Measurements from ENCODE around the gene DEPDC5. TPM values are rescaled to one million over a fixed set of nuclear protein-coding genes. Genes with fewer than 3 reads are reported as not detected.

Gene DEPDC5
- total RNA-seq, 2 donors from 2014 or later: 10.9 to 37.5 TPM

GRCh38 chr22:31733580-31734079 lies 20.2 kb upstream of the DEPDC5 start:
- intact Hi-C loops (cut with DNase I): no loop called here
- TF ChIP-seq POLR2AphosphoS5 (IDR thresholded peaks at IDR 0.05) (no peak), POLR2A (IDR thresholded peaks at IDR 0.05) (no peak)
- TF ChIP-seq, protein P1, sequence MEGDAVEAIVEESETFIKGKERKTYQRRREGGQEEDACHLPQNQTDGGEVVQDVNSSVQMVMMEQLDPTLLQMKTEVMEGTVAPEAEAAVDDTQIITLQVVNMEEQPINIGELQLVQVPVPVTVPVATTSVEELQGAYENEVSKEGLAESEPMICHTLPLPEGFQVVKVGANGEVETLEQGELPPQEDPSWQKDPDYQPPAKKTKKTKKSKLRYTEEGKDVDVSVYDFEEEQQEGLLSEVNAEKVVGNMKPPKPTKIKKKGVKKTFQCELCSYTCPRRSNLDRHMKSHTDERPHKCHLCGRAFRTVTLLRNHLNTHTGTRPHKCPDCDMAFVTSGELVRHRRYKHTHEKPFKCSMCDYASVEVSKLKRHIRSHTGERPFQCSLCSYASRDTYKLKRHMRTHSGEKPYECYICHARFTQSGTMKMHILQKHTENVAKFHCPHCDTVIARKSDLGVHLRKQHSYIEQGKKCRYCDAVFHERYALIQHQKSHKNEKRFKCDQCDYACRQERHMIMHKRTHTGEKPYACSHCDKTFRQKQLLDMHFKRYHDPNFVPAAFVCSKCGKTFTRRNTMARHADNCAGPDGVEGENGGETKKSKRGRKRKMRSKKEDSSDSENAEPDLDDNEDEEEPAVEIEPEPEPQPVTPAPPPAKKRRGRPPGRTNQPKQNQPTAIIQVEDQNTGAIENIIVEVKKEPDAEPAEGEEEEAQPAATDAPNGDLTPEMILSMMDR (IDR thresholded peaks at IDR 0.05): no peak
- no peak overlapping the region for H3K4me3 ChIP-seq
- H3K27me3 ChIP-seq (replicated peaks; ENCODE audit: insufficient read depth): no peaks in the 10 kb centered on the region
- no peaks in the 10 kb centered on the region for H3K4me1 ChIP-seq (replicated peaks)
- no peak overlapping the region for H3K27ac ChIP-seq
- no peaks in the 10 kb centered on the region for H3K36me3 ChIP-seq
- H3K9me3 ChIP-seq: no peaks in the 10 kb centered on the region
- DNase-seq (ENCODE audit: low spot score): no peak
- WGBS: 87% methylated on average over 7 of the region's 7 CpGs

DNA sequence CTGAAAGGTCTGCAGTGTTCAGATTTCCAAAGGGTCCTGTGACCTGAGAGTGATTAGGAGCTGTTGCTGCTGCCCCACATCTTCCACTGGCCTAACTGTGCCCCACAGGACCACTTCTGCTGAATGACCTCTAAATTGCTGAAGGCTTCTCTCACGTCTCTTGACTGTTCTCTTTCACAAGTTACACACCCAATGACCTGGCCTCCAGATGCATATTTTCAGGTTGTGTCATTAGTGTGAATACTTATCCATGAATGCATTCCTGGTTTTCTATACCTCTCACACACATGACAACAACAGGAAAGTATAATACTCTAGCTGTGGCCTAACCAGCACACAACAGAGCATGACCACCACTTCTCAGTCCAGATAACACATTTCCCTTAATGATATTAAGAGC lies 19.3 kb upstream of the DEPDC5 start:
- H3K36me3 ChIP-seq: no peaks in the 10 kb centered on the region
- no peak for DNase-seq (ENCODE audit: low spot score)
- intact Hi-C loops (cut with DNase I): no loop called here
- 86% methylated on average over 1 of the region's 1 CpG for WGBS
- H3K27ac ChIP-seq: no peak overlapping the region
- H3K9me3 ChIP-seq: no peaks in the 10 kb centered on the region
- no peaks in the 10 kb centered on the region for H3K27me3 ChIP-seq (replicated peaks; ENCODE audit: insufficient read depth)
- no peaks in the 10 kb centered on the region for H3K4me1 ChIP-seq (replicated peaks)
- TF ChIP-seq POLR2AphosphoS5 (IDR thresholded peaks at IDR 0.05) (no peak), POLR2A (IDR thresholded peaks at IDR 0.05) (no peak)
- TF ChIP-seq, protein P1 (IDR thresholded peaks at IDR 0.05): no peak
- no peak overlapping the region for H3K4me3 ChIP-seq

DNA sequence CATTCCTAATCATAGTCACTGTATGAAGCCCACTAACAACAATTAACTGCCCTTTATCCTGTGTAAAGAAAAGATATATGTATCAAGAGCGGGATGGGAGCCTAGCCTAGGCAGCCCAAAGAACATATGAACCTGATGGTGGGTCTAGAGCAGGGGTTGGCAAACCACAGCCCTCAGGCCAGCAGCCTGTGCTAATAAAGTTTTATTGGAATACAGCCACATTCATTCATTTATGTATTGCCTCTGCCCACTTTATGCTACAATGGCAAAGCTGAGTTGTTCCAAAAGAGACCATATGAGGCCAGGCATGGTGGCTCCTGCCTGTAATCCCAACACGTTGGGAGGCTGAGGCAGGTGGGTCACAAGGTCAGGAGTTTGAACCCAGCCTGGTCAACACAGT lies 17.4 kb upstream of the DEPDC5 start:
- Histone ChIP-seq H3K9me3 (no peaks in the 10 kb centered on the region), H3K27ac (no peak overlapping the region), H3K36me3 (no peaks in the 10 kb centered on the region), H3K27me3 (replicated peaks; ENCODE audit: insufficient read depth) (no peaks in the 10 kb centered on the region), H3K4me3 (no peak overlapping the region), H3K4me1 (replicated peaks) (no peaks in the 10 kb centered on the region)
- DNase-seq (ENCODE audit: low spot score): no peak
- TF ChIP-seq POLR2A (IDR thresholded peaks at IDR 0.05) (no peak), POLR2AphosphoS5 (IDR thresholded peaks at IDR 0.05) (no peak)
- TF ChIP-seq, protein P1 (IDR thresholded peaks at IDR 0.05): no peak
- intact Hi-C loops (cut with DNase I): no loop called here
- 96% methylated on average over 2 of the region's 2 CpGs for WGBS

- Histone ChIP-seq H3K27me3 (replicated peaks; ENCODE audit: insufficient read depth) (no peaks in the 10 kb centered on the region), H3K9me3 (no peaks in the 10 kb centered on the region), H3K4me1 (replicated peaks) (no peaks in the 10 kb centered on the region), H3K36me3 (no peaks in the 10 kb centered on the region), H3K27ac (no peak overlapping the region), H3K4me3 (no peak overlapping the region)
- TF ChIP-seq POLR2AphosphoS5 (IDR thresholded peaks at IDR 0.05) (no peak), POLR2A (IDR thresholded peaks at IDR 0.05) (no peak)
- TF ChIP-seq, protein P1 (IDR thresholded peaks at IDR 0.05): no peak
- 94% methylated on average over 5 of the region's 5 CpGs for WGBS
- intact Hi-C loops (cut with DNase I): no loop called here
- no peak for DNase-seq (ENCODE audit: low spot score)
Measured at GRCh38 chr22:31737932-31738331, 15.9 kb upstream of the DEPDC5 start.

- H3K4me1 ChIP-seq (replicated peaks): no peaks in the 10 kb centered on the region
- H3K9me3 ChIP-seq: no peaks in the 10 kb centered on the region
- H3K27me3 ChIP-seq (replicated peaks; ENCODE audit: insufficient read depth): no peaks in the 10 kb centered on the region
- TF ChIP-seq, protein P1 (IDR thresholded peaks at IDR 0.05): no peak
- TF ChIP-seq POLR2A (IDR thresholded peaks at IDR 0.05) (no peak), POLR2AphosphoS5 (IDR thresholded peaks at IDR 0.05) (no peak)
- no peaks in the 10 kb centered on the region for H3K36me3 ChIP-seq
- DNase-seq (ENCODE audit: low spot score): no peak
- H3K4me3 ChIP-seq: no peak overlapping the region
- 72% methylated on average over 2 of the region's 2 CpGs for WGBS
- intact Hi-C loops (cut with DNase I): no loop called here
- H3K27ac ChIP-seq: no peak overlapping the region
Measured at GRCh38 chr22:31738566-31738965, 15.3 kb upstream of the DEPDC5 start.
